Measurements from ENCODE around the gene IGSF6. TPM values are rescaled to one million over a fixed set of nuclear protein-coding genes. Genes with fewer than 3 reads are reported as not detected.

IGSF6 gene
- total RNA-seq, 2 experiments from 2014 or later, result 0.28 to 0.30 TPM

GRCh38 chr16:21602785-21603184, 49.6 kb downstream of the IGSF6 start:
- intact Hi-C loops (cut with micrococcal nuclease; ENCODE audit: unreplicated experiment), result no loop called here
- BruUV-seq (replicated peaks), result no TSS peak
- Histone ChIP-seq H3K36me3 (ENCODE audit: insufficient read depth, low read length) (peaks cover 13% of the 10 kb centered on the region), H3K4me3 (ENCODE audit: low read depth, low read length, poor library complexity, severe bottlenecking) (no peak overlapping the region), H3K9me2 (ENCODE audit: insufficient read depth, low read length) (no peaks in the 10 kb centered on the region), H2AFZ (ENCODE audit: low read length) (no peak overlapping the region), H3K4me1 (ENCODE audit: insufficient read depth, low read length, poor library complexity, severe bottlenecking) (peaks cover 37% of the 10 kb centered on the region), H4K20me1 (ENCODE audit: insufficient read depth, low read length) (peaks cover 20% of the 10 kb centered on the region), H3K27ac (ENCODE audit: low read depth, low read length, poor library complexity, severe bottlenecking) (no peak overlapping the region), H3K4me2 (ENCODE audit: low read length) (no peak overlapping the region), H3K9me3 (ENCODE audit: low read length) (no peaks in the 10 kb centered on the region), H3K79me2 (ENCODE audit: insufficient read depth, low read depth, low read length) (peaks cover 78% of the 10 kb centered on the region)
- CTCF ChIA-PET (ENCODE audit: unreplicated experiment), result no interaction called here
- POLR2A ChIA-PET, result interaction anchor here (0.7 to 1.4 kb wide), 3 partner anchors 30 to 98 kb away, joined by 3 read pairs; no protein-coding TSS in a partner anchor
- DNase-seq (ENCODE audit: low spot score), result no peak
- no peak for TF ChIP-seq EZH2phosphoT487 (IDR thresholded peaks at IDR 0.05; ENCODE audit: borderline replicate concordance, low read depth, low read length)
- no peak for TF ChIP-seq CTCF (conservative IDR thresholded peaks at IDR 0.05; ENCODE audit: low read length)

DNA sequence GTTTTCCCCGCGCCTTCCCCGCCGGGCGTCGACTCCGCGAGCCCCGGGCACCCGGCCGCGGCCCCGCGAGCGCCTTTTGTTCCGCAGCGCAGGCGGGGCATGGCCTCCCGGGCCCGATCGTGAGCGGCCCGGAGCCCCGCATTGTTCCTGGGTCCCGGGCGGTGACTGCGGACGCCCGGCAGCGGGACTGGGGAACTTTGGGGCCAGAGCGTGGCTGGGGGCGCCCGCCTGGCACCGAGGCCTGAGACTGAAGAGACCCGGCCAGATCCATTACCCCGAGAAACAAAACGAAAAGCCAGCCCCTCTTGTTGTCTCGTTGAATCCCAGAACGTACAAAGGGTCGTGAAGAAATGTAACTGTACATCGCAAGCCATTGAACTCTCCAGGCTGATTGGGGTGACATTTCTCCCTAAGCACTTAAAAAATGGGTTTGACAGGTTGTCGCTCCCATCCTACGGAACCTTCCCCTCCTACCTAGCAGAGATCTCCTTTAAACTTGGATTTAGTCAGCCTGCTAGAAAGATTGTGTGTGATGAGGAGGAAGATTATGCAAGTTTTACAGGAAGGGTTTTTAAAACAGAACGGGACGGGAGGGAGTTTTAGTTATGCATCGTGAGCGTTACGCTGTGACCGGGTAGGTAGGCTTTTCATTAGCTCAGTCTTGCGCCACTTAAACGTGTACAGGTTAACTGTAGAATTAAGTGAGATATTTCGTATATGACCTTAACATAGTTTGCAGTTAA, 52.2 kb downstream of the IGSF6 start:
- H3K9me3 ChIP-seq (ENCODE audit: low read length), result no peaks in the 10 kb centered on the region
- H3K36me3 ChIP-seq (ENCODE audit: insufficient read depth, low read length), result peaks cover 13% of the 10 kb centered on the region
- peaks cover 53% of the 10 kb centered on the region for H3K79me2 ChIP-seq (ENCODE audit: insufficient read depth, low read depth, low read length)
- ChIA-PET CTCF (ENCODE audit: unreplicated experiment) (no interaction called here), POLR2A (interaction anchor here (0.7 to 1.0 kb wide), 3 partner anchors 10 to 45 kb away, joined by 3 to 4 read pairs (median 4); no protein-coding TSS in a partner anchor)
- BruUV-seq (replicated peaks), result no TSS peak
- peaks cover 20% of the 10 kb centered on the region for H4K20me1 ChIP-seq (ENCODE audit: insufficient read depth, low read length)
- H3K4me1 ChIP-seq (ENCODE audit: insufficient read depth, low read length, poor library complexity, severe bottlenecking), result peaks cover 61% of the 10 kb centered on the region
- intact Hi-C loops (cut with micrococcal nuclease; ENCODE audit: unreplicated experiment), result no loop called here
- no peaks in the 10 kb centered on the region for H3K9me2 ChIP-seq (ENCODE audit: insufficient read depth, low read length)
- peak; percentile 69 for DNase-seq (ENCODE audit: low spot score)
- peak overlapping the region; percentile 65; the same call in 1 of the 2 replicates for H2AFZ ChIP-seq (ENCODE audit: low read length)
- peak overlapping the region; percentile 85 for H3K27ac ChIP-seq (ENCODE audit: low read depth, low read length, poor library complexity, severe bottlenecking)
- peak overlapping the region; percentile 83 for H3K4me2 ChIP-seq (ENCODE audit: low read length)
- TF ChIP-seq CTCF (conservative IDR thresholded peaks at IDR 0.05; ENCODE audit: low read length) (peak; percentile 23), EZH2phosphoT487 (IDR thresholded peaks at IDR 0.05; ENCODE audit: borderline replicate concordance, low read depth, low read length) (no peak)
- peak overlapping the region; percentile 99 for H3K4me3 ChIP-seq (ENCODE audit: low read depth, low read length, poor library complexity, severe bottlenecking)

All from OCI-LY7 (cell line).